RWPE2 (cell line): Measurements from ENCODE around the gene GABRB2.

Experiments used
- ATAC-seq: fragments of 200-7000 bp; cut with Tn5 transposase; 3 replicates; pipeline ENCODE4 v1.9.1; 2021; ENCODE audit warnings: low read depth
- DNase-seq: peaks from one replicate; pipeline ENCODE4 v3.0.0-alpha.2; 2020; ENCODE audit warnings: low spot score
- H3K27ac ChIP-seq: fragments of 450-650 bp; 2 replicates; pipeline ENCODE4 v1.5.1; 2017; ENCODE audit warnings: mild to moderate bottlenecking; ENCODE audit not compliant: poor library complexity, severe bottlenecking
- H3K27me3 ChIP-seq: fragments of 250-450 bp; sonication (Bioruptor Pico); 2 replicates; pipeline ENCODE4 v1.5.1; 2021; ENCODE audit warnings: mild to moderate bottlenecking, moderate library complexity; ENCODE audit not compliant: insufficient read depth, poor library complexity, severe bottlenecking
- H3K36me3 ChIP-seq: fragments of 250-450 bp; sonication (Bioruptor Pico); 2 replicates; pipeline ENCODE4 v1.5.1; 2020; ENCODE audit warnings: low read depth, mild to moderate bottlenecking, moderate library complexity
- H3K4me1 ChIP-seq: fragments of 250-450 bp; sonication (Bioruptor Pico); 2 replicates; pipeline ENCODE4 v1.5.1; 2021; ENCODE audit warnings: mild to moderate bottlenecking, moderate library complexity; ENCODE audit not compliant: insufficient read depth, poor library complexity, severe bottlenecking
- H3K4me3 ChIP-seq: fragments of 250-450 bp; sonication (Bioruptor Pico); 2 replicates; pipeline ENCODE4 v1.5.1; 2021; ENCODE audit warnings: mild to moderate bottlenecking, moderate library complexity; ENCODE audit not compliant: severe bottlenecking
- H3K9me3 ChIP-seq: fragments of 250-450 bp; sonication (Bioruptor Pico); 2 replicates; pipeline ENCODE4 v1.5.1; 2021; ENCODE audit warnings: mild to moderate bottlenecking, moderate library complexity; ENCODE audit not compliant: severe bottlenecking
- CTCF ChIP-seq: fragments of 450-650 bp; IDR thresholded peaks from one replicate; pipeline ENCODE4 v1.5.1; 2017; ENCODE audit warnings: mild to moderate bottlenecking, moderate library complexity; ENCODE audit not compliant: poor library complexity, severe bottlenecking

GABRB2 gene

GRCh38 chr5:161295721-161296250, 250.7 kb downstream of the GABRB2 start:
- Histone ChIP-seq H3K4me1 (no peaks in the 10 kb centered on the region), H3K27me3 (no peaks in the 10 kb centered on the region), H3K36me3 (no peaks in the 10 kb centered on the region), H3K9me3 (no peaks in the 10 kb centered on the region), H3K4me3 (no peak overlapping the region), H3K27ac (no peak overlapping the region)
- ATAC-seq (no peak), DNase-seq (no peak)
- no peak for TF ChIP-seq CTCF

GRCh38 chr5:161288071-161288470, 258.5 kb downstream of the GABRB2 start:
- Histone ChIP-seq H3K9me3 (no peaks in the 10 kb centered on the region), H3K36me3 (no peaks in the 10 kb centered on the region), H3K4me3 (no peak overlapping the region), H3K27me3 (no peaks in the 10 kb centered on the region), H3K4me1 (no peaks in the 10 kb centered on the region), H3K27ac (no peak overlapping the region)
- no peak for TF ChIP-seq CTCF
- no peak for ATAC-seq
- no peak for DNase-seq

- Histone ChIP-seq H3K4me1 (no peaks in the 10 kb centered on the region), H3K9me3 (no peaks in the 10 kb centered on the region), H3K27ac (no peak overlapping the region), H3K4me3 (no peak overlapping the region), H3K36me3 (no peaks in the 10 kb centered on the region), H3K27me3 (no peaks in the 10 kb centered on the region)
- no peak for TF ChIP-seq CTCF
- DNase-seq (no peak), ATAC-seq (no peak)
Measured at GRCh38 chr5:161287436-161287835, 259.1 kb downstream of the GABRB2 start.

GRCh38 chr5:161286066-161286655, 260.4 kb downstream of the GABRB2 start:
- H3K4me3 ChIP-seq: no peak overlapping the region
- H3K9me3 ChIP-seq: no peaks in the 10 kb centered on the region
- no peak overlapping the region for H3K27ac ChIP-seq
- DNase-seq: no peak
- TF ChIP-seq CTCF: no peak
- no peaks in the 10 kb centered on the region for H3K36me3 ChIP-seq
- H3K4me1 ChIP-seq: no peaks in the 10 kb centered on the region
- H3K27me3 ChIP-seq: no peaks in the 10 kb centered on the region
- ATAC-seq: no peak

- DNase-seq: no peak
- no peak for ATAC-seq
- no peaks in the 10 kb centered on the region for H3K27me3 ChIP-seq
- no peak overlapping the region for H3K4me3 ChIP-seq
- H3K9me3 ChIP-seq: no peaks in the 10 kb centered on the region
- TF ChIP-seq CTCF: no peak
- H3K36me3 ChIP-seq: no peaks in the 10 kb centered on the region
- no peak overlapping the region for H3K27ac ChIP-seq
- no peaks in the 10 kb centered on the region for H3K4me1 ChIP-seq
Measured at GRCh38 chr5:161284445-161284844, 262.1 kb downstream of the GABRB2 start.
